Measurements from ENCODE around the gene PMVK. TPM values are rescaled to one million over a fixed set of nuclear protein-coding genes. Genes with fewer than 3 reads are reported as not detected.

The PMVK gene
- total RNA-seq, 1 donor from 2014 or later: 38.4 TPM

- TF ChIP-seq CTCF (IDR thresholded peaks at IDR 0.05): no peak
- intact Hi-C loops (cut with DNase I): no loop called here
- ATAC-seq: no peak
These were observed 11.0 kb downstream of the PMVK start for GRCh38 chr1:154925335-154926170.

GRCh38 chr1:154923695-154924094 is 12.8 kb downstream of the PMVK start:
- TF ChIP-seq CTCF (IDR thresholded peaks at IDR 0.05): no peak
- Histone ChIP-seq H3K4me3 (no peak overlapping the region), H3K27me3 (no peaks in the 10 kb centered on the region), H3K36me3 (peaks cover 39% of the 10 kb centered on the region), H3K9me3 (no peaks in the 10 kb centered on the region), H3K4me1 (no peaks in the 10 kb centered on the region), H3K27ac (no peak overlapping the region)
- DNase-seq (no peak), ATAC-seq (peak; percentile 45)
- intact Hi-C loops (cut with DNase I): no loop called here

More at GRCh38 chr1:154925335-154926170, 11.0 kb downstream of the PMVK start:
- Histone ChIP-seq H3K27ac (no peak overlapping the region), H3K4me1 (no peaks in the 10 kb centered on the region), H3K27me3 (no peaks in the 10 kb centered on the region), H3K4me3 (no peak overlapping the region), H3K9me3 (no peaks in the 10 kb centered on the region), H3K36me3 (peaks cover 39% of the 10 kb centered on the region)
- DNase-seq: no peak

- Histone ChIP-seq H3K4me1 (no peaks in the 10 kb centered on the region), H3K9me3 (no peaks in the 10 kb centered on the region), H3K36me3 (no peaks in the 10 kb centered on the region), H3K27ac (no peak overlapping the region), H3K4me3 (no peak overlapping the region), H3K27me3 (no peaks in the 10 kb centered on the region)
- intact Hi-C loops (cut with DNase I): no loop called here
- TF ChIP-seq CTCF (IDR thresholded peaks at IDR 0.05): no peak
- ATAC-seq (no peak), DNase-seq (no peak)
These were observed 23.2 kb downstream of the PMVK start for GRCh38 chr1:154913273-154913672.

- Histone ChIP-seq H3K4me3 (no peak overlapping the region), H3K9me3 (no peaks in the 10 kb centered on the region), H3K27ac (no peak overlapping the region), H3K27me3 (no peaks in the 10 kb centered on the region), H3K36me3 (no peaks in the 10 kb centered on the region), H3K4me1 (no peaks in the 10 kb centered on the region)
- ATAC-seq (no peak), DNase-seq (peak; percentile 12)
- TF ChIP-seq CTCF (IDR thresholded peaks at IDR 0.05): no peak
- intact Hi-C loops (cut with DNase I): no loop called here
These were observed 23.8 kb downstream of the PMVK start for GRCh38 chr1:154912755-154913154.

- Histone ChIP-seq H3K27me3 (no peaks in the 10 kb centered on the region), H3K9me3 (no peaks in the 10 kb centered on the region), H3K27ac (no peak overlapping the region), H3K4me3 (no peak overlapping the region), H3K36me3 (no peaks in the 10 kb centered on the region), H3K4me1 (no peaks in the 10 kb centered on the region)
- DNase-seq (no peak), ATAC-seq (peak; percentile 34)
- intact Hi-C loops (cut with DNase I): no loop called here
- TF ChIP-seq CTCF (IDR thresholded peaks at IDR 0.05): no peak
These were observed 24.6 kb downstream of the PMVK start for GRCh38 chr1:154911691-154912550.

Data from upper lobe of right lung (tissue), 1 donor.